ENCODE results near the gene RBMS1.
A peak's percentile ranks its signal among the peaks of the same experiment; 100 is the strongest.

The RBMS1 gene

GRCh38 chr2:160257743-160258491 lies 235.7 kb downstream of the RBMS1 start:
- DNase-seq (ENCODE audit: low spot score) (no peak), FAIRE-seq (no peak)

DNA sequence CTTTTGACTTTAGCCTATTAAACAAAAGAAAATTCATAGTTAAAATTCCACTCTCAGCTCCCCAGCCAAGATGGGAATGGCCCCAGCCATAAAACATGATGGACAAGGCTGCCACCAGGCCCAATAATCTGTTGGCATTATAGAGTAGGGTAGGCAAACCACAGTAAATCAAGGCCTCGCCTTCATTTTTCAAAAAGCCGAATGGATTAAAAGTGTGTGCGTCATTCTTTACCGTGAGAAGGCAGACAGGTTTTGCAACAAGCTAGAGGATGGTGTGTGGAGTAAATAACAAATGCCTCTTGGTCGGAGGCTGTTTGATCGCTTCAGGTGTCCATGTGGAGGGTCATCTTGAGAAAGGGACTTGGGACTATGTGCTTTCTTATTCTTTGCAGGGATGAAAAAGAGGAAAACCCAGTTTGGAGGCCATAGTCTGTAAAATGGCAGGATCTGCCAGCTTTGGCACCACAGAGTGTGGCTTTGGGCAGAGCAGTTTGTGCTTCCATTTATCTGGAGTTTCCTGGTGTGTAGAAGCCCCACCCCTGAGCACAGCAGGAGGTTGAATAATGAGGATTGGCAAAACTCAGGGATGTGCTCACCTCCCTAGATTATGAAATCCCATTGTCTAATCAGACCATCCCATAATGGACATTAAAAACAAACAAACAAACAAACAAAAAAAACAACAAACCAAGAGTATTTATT lies 236.4 kb downstream of the RBMS1 start:
- FAIRE-seq (no peak), DNase-seq (ENCODE audit: low spot score) (no peak)

DNA sequence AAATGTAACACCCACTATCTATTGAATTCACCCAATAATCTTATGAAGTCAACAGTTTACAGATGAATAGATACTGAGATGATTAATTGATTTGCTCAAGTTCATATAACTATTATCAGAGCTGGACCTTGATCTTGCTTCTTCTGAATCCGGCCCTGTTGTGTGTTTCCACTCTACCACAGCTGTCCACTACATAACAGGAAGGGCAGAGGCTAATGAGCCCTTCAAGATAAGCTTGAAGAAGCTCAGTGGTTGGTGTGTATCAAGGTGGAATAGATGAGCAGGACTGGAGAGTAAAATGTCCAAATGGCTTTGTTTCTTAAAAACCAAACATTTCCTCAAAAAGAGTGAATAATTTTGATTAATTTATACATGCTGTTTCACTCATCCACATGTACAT lies 237.1 kb downstream of the RBMS1 start:
- no peak for FAIRE-seq
- no peak for DNase-seq (ENCODE audit: low spot score)

DNA sequence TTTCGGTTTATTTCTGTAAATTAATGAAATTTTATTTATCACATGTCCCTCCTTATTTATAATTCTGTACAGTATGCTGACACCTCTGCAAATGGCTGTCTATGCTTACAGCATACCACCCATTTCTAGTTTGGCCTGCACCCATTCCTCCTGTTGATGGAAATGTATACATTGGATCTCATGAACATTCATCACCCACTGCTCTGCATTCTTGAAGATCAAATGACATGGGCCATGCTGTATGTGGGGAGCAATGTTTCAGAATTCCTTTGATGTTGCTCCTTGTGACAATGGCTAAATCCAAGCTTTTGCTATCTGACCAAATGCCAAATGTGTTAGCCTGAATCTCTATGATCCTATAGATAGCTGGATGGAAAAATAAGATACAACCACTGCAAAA lies 238.2 kb downstream of the RBMS1 start:
- no peak for FAIRE-seq

DNA sequence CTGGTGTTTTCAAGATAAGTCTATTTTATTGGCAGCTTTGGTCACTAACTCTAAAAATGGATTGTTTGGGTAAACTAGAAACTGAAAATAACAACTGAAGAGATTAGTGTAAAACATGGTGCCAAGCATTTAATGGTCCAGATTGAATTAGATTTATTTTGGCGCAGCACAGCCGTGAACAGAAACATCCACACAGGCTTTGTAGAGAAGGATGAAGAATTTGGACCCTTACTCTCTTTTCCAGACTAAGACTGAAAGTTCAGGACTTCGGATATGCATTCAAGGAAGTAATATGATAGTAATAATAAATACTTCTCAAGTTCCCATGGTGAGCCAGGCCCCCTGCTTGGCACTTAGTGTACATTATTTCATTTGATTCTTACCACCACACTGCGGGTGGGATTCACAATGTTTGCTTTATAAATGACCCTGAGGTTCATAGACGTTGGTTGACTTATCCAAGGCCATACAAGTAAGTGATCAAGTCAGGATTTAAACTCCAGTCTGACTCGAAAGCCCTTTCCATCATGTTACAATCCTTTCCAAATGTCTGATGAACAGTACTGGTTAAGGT lies 239.3 kb downstream of the RBMS1 start:
- DNase-seq (ENCODE audit: low spot score) (no peak), FAIRE-seq (no peak)

More for the DNA sequence above, 238.2 kb downstream of the RBMS1 start:
- no peak for DNase-seq (ENCODE audit: low spot score)

DNA sequence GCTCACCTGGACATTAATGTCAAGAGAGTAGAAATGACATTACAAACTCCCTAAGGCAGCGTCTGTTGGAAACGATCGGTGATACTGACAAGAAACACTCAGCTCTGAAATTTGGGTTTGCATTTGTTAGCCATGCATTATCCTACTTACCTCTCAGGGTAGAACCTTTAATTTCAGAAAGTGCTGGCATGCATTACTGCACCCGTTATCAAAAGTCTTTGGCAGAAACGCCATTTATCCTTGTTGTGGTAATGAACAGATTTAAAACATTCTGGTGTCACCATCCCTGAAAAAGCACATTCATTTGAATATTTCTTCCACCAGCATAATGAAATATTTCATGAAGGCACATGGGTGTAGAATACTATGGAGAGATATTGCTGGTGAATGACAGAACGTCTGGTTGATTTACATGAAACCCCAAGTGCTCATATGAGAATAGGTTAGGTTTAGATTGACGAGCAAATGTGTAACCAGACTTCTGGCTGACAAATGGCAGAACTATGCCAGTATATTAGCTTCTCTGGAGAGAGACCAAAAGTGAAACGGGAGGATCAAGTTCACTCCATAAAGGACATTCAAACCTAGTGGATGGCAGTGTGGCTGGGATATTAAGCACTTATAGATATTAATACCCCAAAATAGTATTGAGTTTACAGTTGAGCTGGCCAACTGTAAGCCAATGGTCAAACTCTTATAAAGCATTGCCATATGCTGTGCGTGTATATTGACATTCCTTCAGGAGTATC lies 240.0 kb downstream of the RBMS1 start:
- FAIRE-seq (no peak), DNase-seq (ENCODE audit: low spot score) (no peak)

- DNase-seq (ENCODE audit: low spot score) (no peak), FAIRE-seq (no peak)
These were observed 240.7 kb downstream of the RBMS1 start for GRCh38 chr2:160252900-160253299.

GRCh38 chr2:160252278-160252887 lies 241.2 kb downstream of the RBMS1 start:
- DNase-seq (ENCODE audit: low spot score) (peak; percentile 32), FAIRE-seq (no peak)

DNA sequence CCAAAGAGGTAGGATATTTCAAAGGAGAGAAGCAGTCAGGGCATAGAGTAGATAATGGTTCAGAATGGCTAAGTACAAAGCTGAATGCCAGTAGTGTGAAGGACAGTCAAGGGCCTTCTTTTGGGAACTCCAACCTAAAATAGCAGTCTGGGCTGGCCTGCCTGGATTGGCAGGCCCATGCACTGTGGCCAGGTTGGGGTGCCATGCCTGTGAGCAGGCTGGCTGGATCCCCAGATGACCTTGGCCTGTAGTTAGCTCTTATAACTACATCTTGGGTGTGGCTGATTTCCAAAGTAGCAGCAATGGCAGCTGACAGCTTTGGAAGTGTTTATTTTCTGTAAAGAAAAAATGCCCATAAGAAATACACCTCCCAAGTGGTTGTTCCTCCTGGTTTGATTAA lies 242.0 kb downstream of the RBMS1 start:
- FAIRE-seq: no peak
- DNase-seq (ENCODE audit: low spot score): no peak

- DNase-seq (ENCODE audit: low spot score): no peak
- FAIRE-seq: no peak
These were observed 243.7 kb downstream of the RBMS1 start for GRCh38 chr2:160249876-160250275.

GRCh38 chr2:160247296-160248035 lies 246.1 kb downstream of the RBMS1 start:
- no peak for DNase-seq (ENCODE audit: low spot score)
- no peak for FAIRE-seq

DNA sequence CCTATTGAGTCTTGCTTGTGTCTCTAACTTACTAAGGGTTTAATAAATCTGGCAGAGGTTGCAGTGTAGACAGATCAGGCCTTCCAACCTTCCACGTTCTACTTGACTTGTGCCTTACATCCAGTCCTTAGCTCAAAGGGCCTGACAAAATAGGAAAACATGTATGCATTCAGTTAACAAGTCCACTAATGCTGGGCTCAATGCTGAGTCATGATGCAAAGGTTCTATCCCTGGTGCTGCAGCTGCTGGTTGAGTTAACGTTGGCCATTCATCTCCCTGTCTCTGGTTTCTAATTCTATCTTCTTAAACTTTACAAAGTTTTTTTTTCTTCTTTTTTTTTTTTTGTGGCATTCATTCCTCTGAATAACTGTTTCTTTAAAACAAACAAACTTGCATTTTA lies 247.3 kb downstream of the RBMS1 start:
- no peak for FAIRE-seq

DNA sequence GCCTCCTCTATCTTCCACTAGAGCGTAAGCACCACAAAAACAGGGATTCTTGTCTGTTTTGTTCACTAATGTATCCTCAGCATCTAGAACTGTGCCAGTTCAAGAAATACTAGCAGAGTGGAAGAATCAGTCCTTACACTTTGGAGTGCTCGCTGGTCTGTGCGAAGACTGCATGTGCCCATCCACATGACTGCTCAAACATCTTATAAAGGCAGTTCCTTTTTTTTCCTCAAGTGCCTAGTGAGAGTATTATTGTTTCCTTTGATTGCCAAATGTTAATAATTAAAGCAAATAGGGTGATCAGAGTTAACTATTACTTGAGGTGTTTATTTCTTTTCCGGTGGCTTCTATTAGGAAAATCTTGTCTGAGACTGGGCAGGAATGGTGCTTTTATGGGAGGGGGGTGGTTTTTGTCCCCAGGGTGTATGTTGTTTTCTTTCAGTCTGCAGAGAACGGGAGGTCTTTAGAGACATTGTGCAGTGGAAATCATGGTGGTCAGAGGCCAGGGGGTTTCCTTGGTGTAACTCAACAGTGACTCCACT lies 247.9 kb downstream of the RBMS1 start:
- FAIRE-seq: no peak
- DNase-seq (ENCODE audit: low spot score): no peak

More for the DNA sequence above, 247.3 kb downstream of the RBMS1 start:
- DNase-seq (ENCODE audit: low spot score): no peak

GRCh38 chr2:160242893-160243564 lies 250.6 kb downstream of the RBMS1 start:
- no peak for DNase-seq (ENCODE audit: low spot score)
- no peak for FAIRE-seq

DNA sequence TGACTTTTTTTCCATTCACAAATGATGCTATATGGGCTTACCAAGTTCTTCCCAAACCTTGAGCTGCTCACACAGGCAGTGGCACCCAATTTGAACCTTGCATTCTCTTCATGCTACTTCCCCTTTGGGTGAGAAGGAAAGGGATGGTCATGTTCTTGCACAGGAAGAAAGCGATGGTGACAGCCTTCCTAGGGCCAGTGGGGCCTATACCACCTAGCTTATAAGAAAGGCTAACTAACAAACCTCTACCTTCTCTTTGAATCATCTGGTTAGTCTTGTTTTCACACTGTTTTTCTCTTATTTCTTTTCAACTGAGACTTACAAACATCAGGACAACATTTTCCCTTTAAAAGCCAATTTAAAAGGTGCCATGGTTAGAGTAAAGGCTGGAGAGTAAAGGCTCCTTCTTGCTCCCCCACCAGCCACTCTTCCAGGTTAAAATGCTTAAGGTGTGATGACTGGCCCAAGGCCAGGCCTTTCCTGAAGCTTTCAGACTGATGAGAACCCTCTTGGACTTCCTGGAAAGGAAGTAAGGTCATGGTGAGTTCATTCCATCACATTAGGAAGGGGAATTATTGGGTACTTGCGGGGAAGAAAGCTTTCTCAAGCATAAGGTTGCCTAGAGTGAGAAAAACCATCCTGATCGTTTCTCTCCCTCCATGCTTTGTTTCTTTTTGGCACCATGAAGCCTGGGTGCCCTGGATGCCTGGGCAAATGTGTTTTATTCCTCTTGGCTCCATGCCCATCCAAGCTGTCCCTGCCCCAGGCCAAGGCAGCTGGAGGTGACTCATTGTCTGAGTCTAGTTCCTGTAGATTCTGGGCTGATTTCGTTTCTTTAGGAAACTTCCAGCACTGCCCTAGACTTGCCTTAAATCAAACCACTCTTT lies 252.1 kb downstream of the RBMS1 start:
- FAIRE-seq (no peak), DNase-seq (ENCODE audit: low spot score) (peak; percentile 88)

GRCh38 chr2:160239436-160239835 lies 254.2 kb downstream of the RBMS1 start:
- no peak for FAIRE-seq

GRCh38 chr2:160238392-160238791 lies 255.2 kb downstream of the RBMS1 start:
- DNase-seq (ENCODE audit: low spot score) (no peak), FAIRE-seq (no peak)

More at GRCh38 chr2:160239436-160239835, 254.2 kb downstream of the RBMS1 start:
- no peak for DNase-seq (ENCODE audit: low spot score)

- no peak for DNase-seq (ENCODE audit: low spot score)
These were observed 260.6 kb downstream of the RBMS1 start for GRCh38 chr2:160232905-160233475.

More at GRCh38 chr2:160232905-160233475, 260.6 kb downstream of the RBMS1 start:
- FAIRE-seq: no peak
